GM18951 (cell line): ENCODE measurements around the gene AGBL3.

ENCODE experiments used
- POLR2A ChIP-seq: IDR thresholded peaks from 4 replicates; pipeline ENCODE4 v1.6.1; 2011; ENCODE audit warnings: mild to moderate bottlenecking; ENCODE audit not compliant: insufficient read length, insufficient read depth; ENCODE audit errors: extremely low read depth
- in situ Hi-C: fragments of 300-500 bp; cut with MboI; formaldehyde crosslinking; loops from one replicate; pipeline ENCODE4 v1.12.0; 2022; ENCODE audit warnings: low sequenced_read_pairs, mixed read lengths, inconsistent platforms; ENCODE audit not compliant: unreplicated experiment

AGBL3 gene

DNA sequence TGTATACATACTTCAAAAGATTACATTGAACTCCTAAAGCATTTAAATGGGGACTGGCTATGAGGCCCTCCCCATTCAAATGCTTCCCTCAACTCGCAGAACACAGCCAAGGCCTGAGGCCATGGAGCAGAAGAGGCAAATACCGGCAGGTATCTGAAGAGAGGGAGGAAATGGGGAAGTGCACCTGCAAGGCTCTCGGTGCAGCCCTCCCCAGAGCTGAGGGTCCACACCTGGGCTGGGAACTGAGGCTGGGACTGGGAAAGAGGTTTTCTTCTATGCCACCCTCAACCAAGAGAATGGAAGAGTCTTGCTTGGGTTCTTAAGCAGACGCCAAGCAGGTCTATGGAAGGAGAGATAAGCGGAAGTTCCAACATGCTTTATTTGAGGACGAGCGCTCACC lies 197.2 kb downstream of the AGBL3 start:
- TF ChIP-seq POLR2A = no peak
- in situ Hi-C loops = no loop called here

DNA sequence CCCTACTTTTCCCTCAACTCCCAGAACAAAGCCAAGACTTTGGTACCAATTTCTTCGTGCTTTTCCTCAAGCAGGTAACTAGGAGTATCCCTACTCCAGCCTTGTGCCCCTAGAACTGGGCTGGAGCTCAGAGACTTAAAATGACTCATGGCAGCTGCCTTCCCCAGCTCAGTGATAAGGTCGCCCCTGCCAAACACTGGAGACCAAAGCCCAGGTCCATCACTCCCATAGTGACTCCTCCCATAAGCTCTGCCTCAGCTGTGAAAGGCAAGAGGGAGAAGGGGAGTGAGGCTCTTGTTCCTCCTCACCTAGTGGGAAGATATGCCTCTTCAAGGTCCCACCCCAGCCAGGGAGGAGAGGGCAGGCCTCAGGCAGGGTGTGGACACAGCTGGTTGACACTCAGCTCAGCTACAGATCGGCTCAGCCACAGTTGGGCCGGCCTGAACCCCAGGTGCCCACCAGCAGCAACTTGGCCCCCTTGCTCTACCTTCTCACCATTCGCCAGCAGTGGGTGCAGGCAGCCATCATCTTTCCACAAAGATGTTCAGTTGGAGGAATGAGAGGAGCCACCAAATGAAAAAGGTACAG lies 198.0 kb downstream of the AGBL3 start:
- in situ Hi-C loops = no loop called here
- peak; percentile 18 for TF ChIP-seq POLR2A
